G401 (cell line): ENCODE data around the gene GNGT1. TPM values are rescaled to one million over a fixed set of nuclear protein-coding genes. Genes with fewer than 3 reads are reported as not detected.
"Not testable (repeated sequence)": the region's sequence is repeated elsewhere in the genome, so short reads cannot be mapped to it uniquely, and the experiment has no call there.

Source experiments
- DNase-seq: peaks from one replicate; pipeline ENCODE4 v3.0.0-alpha.2; 2015; ENCODE audit warnings: low spot score
- in situ Hi-C: cut with HindIII; loops from 2 replicates; pipeline ENCODE4 v1.10.0; 2016; ENCODE audit warnings: low sequenced_read_pairs, mixed read lengths
- total RNA-seq: library from RNA; depleted of rRNA; stranded (reverse); fragments of >200 nt; shearing (Covaris generic); gene quantifications from 2 replicates; pipeline ENCODE4 v1.2.3, GENCODE V29; 2014

The GNGT1 gene
- total RNA-seq, 1 experiment from 2014 or later: not detected

DNA sequence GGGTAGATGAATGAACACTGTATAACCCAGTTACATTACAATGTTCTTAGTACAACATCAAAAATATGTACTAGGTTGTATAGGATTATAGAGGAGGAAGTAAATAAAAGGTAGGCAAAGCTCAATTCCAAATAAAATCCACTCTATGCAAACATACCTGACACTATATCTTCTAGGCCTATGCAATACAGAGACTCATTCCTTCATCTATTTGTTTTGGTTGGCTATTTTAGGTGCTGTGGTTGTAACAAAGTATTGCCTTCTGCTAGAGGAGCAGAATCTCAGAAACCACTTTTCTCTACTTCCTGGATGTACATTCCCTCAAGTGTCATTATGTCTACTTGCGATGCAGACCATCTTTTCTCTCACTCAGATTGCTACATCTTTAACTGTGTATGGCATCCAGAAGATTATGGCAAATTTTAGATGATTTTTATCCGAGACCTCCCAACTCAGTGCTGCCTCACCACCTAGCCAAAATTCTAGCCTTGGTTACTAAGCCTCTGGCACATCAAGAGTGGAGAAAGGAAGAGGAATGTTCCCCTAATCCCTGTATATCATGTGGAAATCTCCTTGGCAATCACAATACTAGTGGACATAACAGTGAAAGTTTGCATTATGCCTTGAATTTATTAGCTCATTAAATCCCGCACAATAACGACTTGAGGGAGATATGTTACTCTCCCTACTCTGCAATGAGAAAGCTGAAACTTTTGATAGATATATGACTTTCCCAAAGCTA lies 10.3 kb upstream of the GNGT1 start:
- in situ Hi-C loops: no loop called here
- no peak for DNase-seq

DNA sequence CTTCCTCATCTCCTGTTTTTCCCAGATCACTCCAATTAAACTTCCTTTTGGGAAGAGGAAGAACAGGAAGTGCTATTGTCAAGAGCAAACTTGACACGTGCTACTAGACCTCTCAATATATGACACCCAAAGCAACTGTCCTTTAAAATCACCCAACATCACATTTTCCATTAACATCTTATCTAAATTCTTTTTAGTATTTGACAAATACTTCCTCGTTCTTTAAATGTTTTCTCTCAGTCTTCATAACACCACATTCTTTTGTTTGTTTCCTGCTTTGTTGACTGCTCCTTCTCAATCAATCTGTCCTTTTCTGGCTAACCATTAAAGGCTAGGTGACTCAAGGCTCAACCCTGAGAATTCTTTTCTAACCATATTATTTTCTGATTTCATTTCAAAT lies 8.7 kb upstream of the GNGT1 start:
- in situ Hi-C loops: no loop called here

DNA sequence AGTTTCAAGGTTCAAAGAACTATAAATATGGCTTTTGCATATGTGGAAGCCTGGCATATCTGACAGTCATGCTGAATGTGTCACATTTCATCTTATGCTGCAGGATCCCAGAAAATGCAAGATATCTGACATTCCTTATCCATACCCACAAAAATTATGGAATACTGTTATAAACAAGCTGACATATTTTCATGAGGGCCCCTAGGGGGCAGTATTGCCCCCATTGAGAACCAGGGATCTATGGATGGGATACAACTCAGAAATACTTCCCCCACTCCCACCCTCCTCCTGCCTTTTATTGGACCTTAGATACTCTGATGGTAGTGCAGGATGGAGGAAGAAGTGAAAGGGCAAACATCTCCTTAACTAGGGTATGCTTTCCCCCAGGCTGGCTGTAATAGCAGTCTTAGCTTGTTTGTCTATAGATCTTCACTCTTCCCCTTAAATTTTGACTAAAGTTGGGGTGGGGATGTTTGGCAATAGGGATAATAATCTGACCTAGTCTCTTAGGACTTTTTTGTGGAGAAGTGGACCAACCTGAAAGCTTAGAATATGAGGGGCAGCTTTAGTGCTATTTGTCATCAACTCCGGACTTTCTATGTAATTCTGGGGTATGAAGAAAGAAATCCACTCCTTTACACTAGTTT lies 3.5 kb upstream of the GNGT1 start:
- DNase-seq: peak; percentile 9
- in situ Hi-C loops: no loop called here

More for the DNA sequence above, 8.7 kb upstream of the GNGT1 start:
- no peak for DNase-seq

DNA sequence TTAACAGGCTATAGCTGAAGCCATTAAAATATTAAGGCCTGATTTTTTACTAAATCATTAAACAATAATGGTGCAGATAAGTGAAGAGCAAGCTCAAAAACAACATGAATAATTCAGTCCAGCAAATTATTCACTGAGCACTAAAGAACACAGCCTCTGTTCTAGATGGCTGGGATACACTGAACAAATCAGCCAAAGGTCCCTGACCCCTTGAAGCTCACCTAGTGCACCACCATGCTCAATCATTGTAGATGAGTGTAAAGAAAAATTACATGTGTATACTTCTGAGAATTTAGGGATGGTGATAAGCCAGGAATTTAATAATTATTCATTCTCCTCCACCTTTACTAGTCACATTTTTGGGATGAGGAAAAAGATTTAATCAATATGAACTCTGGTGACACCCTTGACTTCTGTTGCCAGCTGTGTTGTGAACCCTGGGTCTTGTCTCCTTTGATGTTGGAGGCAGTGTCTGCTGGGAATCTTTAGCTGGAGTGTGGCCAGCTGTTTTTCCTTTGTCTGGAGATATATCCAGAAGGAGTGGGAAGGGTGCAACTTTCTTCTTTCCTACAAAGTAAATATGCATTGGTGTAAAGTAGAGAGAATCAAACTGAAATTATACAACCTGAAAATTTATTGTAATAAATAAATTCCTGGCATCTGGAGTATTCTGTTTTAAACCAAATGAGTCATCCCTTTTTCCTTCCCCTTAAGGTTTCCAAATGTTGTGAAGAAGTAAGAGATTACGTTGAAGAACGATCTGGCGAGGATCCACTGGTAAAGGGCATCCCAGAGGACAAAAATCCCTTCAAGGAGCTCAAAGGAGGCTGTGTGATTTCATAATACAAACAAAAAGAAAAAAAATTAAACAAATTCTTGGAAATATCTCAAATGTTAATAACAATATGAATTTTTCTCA lies 4.0 kb downstream of the GNGT1 start:
- DNase-seq: no peak
- in situ Hi-C loops: no loop called here

DNA sequence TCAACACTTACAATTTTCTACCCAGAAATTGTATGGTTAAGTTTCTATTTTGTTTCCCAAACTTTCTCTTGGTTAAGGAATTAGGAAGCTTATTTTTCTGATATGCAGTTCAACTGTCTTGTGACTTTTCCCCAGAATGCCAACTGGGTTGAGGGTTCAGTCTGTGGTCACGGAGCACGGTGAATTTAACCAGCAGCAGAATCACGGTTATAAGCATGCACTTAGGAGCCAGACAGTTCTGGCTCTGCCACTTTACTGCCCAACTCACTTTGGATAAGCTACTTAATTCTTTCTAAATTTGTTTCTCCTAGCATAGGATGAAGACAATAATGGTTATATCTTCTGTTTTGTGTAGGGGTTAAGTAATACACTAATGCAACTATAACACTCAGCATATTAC lies 4.9 kb downstream of the GNGT1 start:
- in situ Hi-C loops, DNase-seq: not testable (repeated sequence)

DNA sequence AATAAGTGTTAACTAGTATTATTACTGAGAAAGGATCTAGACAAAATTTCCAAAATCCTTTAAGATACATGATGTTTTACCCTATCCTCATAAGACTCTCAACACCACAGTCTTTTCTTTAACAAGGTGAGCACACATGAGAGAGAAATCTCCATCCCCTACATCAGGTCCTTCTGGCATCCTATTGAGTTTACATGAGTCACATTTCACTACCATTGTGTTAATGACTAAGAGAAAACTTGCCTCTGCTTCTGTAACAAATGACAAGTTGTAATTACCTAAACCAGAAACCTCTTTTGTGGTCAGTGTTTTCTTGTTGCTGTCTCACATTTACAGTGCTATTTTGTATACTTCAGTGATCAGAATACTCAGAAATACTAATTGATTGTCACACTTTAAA lies 5.3 kb downstream of the GNGT1 start:
- DNase-seq, in situ Hi-C loops: not testable (repeated sequence)

DNA sequence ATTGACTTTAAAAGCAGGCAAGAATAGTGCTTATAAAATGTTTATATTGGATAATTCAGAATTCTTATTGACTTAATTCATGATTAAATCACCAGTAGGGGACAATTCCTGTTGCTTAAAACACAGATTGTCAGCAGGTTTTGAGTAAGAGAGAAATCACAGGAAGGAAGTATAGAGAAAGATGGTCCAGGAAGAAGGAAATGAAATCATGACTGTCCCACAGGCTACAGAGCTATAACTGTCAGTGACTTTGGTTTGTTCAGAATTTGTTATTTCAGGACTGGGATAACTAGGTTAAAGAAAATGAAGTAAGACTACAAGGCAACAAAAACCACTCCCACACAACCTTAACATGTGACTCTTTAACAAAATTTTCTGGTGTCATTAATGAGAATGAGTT lies 6.8 kb downstream of the GNGT1 start:
- DNase-seq: no peak
- in situ Hi-C loops: no loop called here

DNA sequence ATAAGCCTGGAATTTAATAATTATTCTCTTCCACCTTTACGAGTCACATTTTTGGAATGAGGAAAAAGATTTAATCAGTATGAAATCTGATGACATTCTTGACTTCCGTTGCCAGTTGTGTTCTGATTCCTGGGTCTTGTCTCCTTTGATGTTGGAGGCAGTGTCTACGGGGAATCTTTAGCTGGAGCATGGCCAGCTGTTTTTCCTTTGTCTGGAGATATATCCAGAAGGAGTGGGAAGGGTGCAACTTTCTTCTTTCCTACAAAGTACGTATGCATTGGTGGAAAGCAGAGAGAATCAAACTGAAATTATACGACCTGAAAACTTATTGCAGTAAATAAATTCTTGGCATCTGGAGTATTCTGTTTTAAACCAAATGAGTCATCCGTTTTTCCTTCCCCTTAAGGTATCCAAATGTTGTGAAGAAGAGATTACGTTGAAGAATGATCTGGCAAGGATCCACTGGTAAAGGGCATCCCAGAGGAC lies 8.3 kb downstream of the GNGT1 start:
- no peak for DNase-seq
- in situ Hi-C loops: no loop called here

DNA sequence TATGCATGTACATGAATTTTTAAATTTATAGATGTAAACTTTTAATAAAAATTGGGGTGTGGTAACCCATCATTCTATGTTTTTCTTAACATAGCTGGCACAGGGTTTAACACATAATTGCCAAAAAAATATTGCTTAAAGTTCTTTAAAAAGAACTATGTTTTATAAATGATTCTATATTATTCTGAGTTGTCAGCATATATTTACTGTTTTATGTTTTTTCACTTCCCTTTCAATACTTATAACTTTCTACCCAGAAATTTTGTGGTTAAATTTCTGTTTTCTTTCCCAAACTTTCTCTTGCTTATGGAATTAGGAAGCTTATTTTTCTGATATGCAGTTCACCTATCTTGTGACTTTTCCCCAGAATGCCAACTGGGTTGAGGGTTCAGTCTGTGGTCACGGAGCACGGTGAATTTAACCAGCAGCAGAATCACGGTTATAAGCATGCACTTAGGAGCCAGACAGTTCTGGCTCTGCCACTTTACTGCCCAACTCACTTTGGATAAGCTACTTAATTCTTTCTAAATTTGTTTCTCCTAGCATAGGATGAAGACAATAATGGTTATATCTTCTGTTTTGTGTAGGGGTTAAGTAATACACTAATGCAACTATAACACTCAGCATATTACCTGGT lies 9.0 kb downstream of the GNGT1 start:
- in situ Hi-C loops, DNase-seq: not testable (repeated sequence)

DNA sequence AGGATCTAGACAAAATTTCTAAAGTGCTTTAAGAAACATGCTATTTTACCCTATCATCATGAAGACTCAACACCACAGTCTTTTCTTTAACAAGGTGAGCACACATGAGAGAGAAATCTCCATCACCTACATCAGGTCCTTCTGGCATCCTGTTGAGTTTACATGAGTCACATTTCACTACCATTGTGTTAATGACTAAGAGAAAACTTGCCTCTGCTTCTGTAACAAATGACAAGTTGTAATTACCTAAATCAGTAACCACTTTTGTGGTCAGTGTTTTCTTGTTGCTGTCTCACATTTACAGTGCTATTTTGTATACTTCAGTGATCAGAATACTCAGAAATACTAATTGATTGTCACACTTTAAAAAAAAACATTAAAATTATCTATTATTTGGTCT lies 9.5 kb downstream of the GNGT1 start:
- DNase-seq, in situ Hi-C loops: not testable (repeated sequence)

DNA sequence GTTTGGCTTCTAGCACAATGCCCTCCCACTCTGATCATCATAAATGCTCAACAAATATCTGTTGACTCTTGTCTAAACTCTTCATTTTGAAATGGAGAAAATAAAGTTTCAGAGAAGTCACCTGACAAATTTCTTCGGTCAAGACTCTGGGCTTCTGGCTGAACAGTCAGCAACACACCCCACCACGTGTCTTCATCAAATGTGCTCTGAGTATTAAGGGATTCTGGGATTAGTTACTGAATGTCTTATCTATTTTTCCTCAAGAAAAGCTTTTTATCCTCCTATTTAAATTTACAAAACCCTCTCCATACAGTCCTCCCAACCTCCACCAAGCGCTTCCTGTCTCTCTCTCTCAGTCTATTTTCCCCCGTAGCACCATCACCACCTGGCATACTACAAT lies 9.9 kb downstream of the GNGT1 start:
- in situ Hi-C loops, DNase-seq: not testable (repeated sequence)

DNA sequence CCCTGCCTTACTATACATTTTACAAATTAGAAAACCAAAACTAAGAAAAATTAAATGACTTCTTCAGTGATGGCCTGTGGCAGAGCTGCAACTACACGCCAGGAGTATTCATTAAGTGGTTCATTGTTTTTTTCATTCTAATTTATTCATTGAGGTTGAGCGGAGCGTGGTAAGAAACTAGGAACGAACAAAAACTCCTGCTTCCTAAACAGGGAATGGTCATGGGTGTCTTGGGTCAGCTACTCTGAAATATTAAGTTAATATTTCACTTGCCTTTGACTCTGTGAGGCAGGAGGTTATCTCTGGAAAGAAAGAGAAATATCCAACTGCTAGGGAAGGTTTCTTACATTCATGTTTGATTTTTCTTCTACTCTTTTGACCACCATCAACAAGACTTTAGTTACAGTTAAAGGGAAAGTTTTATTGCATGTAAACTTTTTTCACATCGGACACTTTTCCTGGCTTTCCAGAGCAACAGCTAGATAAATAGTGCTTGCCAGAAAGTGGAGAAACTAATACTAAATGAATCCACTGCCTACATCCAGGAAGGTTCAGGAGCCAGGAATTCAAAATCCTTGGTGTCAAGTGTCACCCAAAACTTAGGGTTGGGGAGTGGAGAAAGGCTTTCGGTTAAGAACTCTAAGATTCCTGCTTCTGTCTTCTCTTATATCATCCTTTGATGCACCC lies 14.3 kb downstream of the GNGT1 start:
- in situ Hi-C loops: no loop called here
- DNase-seq: no peak

DNA sequence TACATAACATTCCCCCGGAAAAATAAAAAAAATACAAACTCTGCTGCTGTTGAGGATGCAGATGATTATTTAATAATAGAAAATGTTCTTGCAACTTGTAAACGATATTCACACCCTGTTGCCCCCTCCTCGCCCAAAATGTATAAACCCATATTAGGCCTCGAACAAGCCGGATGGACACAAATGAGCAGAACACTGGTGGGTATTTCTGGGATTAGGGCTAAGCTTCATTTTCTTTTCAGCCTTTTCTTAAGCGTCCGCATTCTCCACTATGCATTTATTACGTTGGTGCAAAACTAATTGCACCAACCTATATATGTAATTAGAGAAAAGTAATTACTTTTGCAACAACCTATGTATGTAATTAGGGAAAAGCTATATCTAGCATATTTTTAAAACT lies 14.8 kb downstream of the GNGT1 start:
- in situ Hi-C loops: no loop called here
- DNase-seq: no peak

DNA sequence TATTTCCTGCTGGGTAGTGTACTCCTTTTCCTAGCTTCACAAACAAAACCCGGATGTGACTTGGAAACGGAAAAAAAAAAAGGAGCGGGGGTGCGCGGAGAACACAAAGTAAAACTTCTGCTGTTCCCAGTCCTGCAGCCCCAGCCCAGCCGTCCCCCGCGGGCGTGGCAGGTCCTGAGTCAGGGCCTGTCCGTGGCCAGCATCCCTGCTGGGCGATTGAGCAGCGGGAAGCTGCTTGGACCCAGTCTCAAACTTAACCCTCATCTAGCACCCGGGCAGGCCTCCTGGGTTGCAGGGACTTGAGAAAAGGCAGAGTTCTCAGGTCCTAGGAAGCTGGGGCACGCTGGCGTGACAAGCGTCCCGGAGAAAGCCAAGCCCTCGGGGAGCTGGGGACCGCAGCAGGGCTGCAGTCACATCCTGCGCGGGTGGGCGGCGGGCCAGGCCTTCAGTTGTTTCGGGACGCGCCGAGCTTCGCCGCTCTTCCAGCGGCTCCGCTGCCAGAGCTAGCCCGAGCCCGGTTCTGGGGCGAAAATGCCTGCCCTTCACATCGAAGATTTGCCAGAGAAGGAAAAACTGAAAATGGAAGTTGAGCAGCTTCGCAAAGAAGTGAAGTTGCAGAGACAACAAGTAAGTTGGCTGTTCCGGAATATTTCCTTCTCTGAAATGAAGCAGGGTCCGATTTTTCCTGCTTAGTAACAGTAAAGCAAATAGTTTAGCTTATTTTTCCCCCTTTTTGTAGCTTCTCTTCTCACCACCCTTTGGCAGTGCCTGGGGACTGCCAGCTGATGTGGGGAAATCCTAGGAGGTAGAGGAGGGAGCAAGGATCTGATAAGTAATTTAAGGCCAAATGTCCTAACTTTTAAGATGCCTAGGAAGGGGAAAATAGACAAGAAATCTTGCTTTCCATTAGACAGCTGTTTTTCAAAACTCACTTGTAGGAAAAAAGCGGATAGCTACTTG lies 15.5 kb downstream of the GNGT1 start, which contains the start of gene GNG11:
GNG11 (plus strand) TSS at position 129 of the 960 bp plus-strand sequence; CDS start at position 532, 403 bp downstream.
- DNase-seq: no peak
- in situ Hi-C loops: no loop called here

DNA sequence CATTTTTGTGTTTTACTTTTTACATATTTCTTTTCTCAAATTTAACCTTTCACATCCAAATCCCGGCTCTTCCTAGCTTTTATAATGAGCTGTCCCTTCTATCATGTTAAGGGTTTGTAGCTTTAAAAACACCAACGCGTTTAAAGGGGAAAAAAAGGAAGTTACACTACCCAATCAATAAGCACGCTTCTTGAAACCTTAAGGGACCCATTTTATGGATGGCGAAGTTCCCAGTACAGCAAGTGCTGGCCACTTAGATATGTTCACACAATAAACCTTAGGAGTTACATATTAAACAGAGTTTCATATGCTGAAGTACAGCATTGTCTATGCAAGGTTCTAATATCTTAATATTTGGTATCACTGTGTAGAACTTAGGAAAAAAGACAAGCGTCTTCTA lies 16.9 kb downstream of the GNGT1 start:
- no peak for DNase-seq
- in situ Hi-C loops: no loop called here

DNA sequence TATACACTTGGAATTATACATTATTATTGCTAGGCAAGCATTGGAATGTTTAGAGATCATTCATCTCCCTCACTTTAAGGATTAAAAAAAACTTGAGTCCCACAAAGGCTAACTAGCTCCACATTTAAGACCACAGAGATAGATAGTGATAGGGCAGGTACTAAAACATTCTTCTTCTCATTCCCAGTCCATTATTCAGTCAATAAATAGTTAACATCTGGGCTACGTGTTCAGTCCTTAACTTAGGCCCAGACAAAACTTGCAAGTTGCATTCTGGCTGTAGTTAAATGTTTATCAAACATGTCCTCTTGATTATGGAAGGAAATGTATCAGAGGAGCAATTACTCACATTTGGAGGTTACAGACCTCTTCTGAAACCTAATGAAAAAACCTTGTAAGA lies 17.6 kb downstream of the GNGT1 start:
- in situ Hi-C loops: no loop called here
- DNase-seq: no peak

DNA sequence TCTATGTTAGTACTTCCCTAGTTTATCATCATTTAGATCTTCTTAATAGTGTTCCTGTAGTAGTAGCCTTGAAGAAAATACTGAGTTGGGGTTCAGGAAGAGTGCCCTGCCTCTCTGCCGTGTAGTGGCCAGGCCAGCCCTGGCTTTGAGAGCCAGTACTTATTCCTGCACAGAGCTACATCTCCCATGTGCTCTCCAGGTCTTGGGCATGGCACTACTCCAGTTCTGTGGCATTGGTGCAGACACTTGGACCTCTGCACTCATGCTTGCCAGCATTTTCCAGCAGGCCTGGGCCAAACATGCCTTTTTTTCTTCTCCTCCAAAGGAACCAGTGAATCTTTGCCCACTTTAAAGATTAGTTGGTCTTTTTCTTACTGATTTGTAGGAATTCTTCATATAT lies 20.4 kb downstream of the GNGT1 start:
- DNase-seq: no peak
- in situ Hi-C loops: no loop called here

DNA sequence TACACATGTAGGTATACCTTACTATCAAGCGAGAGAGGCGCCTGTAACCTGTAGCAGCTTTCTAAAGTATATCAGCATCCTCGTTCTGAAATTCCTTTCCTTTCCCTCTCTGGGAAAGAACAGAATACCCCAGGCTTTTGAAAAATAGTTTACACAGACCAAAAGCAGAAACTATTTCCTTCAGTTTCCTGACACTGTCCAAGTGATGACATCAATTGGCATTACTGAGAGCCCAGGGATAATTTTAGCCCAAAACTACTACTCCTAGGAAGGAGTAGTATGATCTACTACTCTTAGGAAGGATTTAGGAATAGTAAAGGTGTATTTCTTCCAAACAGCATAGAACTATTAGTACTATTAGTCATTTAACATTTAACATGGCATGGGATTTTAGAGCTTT lies 21.2 kb downstream of the GNGT1 start:
- no peak for DNase-seq
- in situ Hi-C loops: no loop called here
